Measurements from ENCODE around the gene NIPAL4. TPM values are rescaled to one million over a fixed set of nuclear protein-coding genes. Genes with fewer than 3 reads are reported as not detected.

NIPAL4 gene
- total RNA-seq, 1 experiment from 2014 or later, result not detected

DNA sequence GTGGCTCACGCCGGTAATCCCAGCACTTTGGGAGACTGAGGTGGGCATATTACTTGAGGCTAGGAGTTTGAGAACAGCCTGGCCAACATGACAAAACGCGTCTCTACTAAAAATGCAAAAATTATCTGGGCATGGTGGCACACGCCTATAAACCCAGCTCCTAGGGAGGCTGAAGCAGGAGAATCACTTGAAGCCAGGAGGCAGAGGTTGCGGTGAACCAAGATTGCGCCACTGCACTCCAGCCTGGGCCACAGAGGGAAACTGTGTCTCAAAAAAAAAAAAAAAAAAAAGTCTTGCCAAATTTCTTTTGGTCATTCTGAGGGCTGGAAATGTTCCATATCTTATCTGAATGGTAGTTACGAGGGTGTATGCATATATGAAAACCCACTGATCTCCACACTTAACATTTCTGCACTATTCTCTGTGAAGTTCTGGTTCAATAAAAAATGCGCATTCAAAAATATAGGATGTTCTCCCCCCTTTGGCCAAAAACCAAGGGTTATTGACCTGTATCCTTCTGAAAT lies 13.5 kb upstream of the NIPAL4 start:
- H3K4me3 Mint-ChIP-seq, result no peak overlapping the region
- Histone ChIP-seq H3K23me2 (ENCODE audit: insufficient read length, low read depth, low read length, poor library complexity, severe bottlenecking) (no peaks in the 10 kb centered on the region), H4K5ac (ENCODE audit: insufficient read length, low read depth, low read length) (no peak overlapping the region), H2BK20ac (ENCODE audit: low read depth, low read length, poor library complexity, severe bottlenecking) (no peak overlapping the region), H2BK12ac (ENCODE audit: insufficient read length, low read depth, low read length) (no peak overlapping the region), H4K91ac (ENCODE audit: insufficient read length, low read depth, low read length) (no peak overlapping the region), H4K8ac (replicated peaks; ENCODE audit: insufficient read length, low read depth, low read length) (no peak overlapping the region), H3K79me2 (ENCODE audit: insufficient read depth, low read length) (no peaks in the 10 kb centered on the region), H3K14ac (ENCODE audit: insufficient read depth, low read length) (no peak overlapping the region), H3K9me3 (ENCODE audit: control insufficient read depth, low read depth, low read length) (no peaks in the 10 kb centered on the region), H3T11ph (ENCODE audit: low read length) (no peak overlapping the region), H2AK5ac (ENCODE audit: insufficient read length, low read length) (no peak overlapping the region), H2AFZ (ENCODE audit: low read length) (no peak overlapping the region), H3K4ac (ENCODE audit: low read depth, low read length) (no peak overlapping the region), H3K4me1 (ENCODE audit: insufficient read depth, low read length) (no peaks in the 10 kb centered on the region), H3K56ac (ENCODE audit: insufficient read length, low read depth, low read length) (no peak overlapping the region), H3K79me1 (ENCODE audit: insufficient read depth, low read depth, low read length, poor library complexity, severe bottlenecking) (no peaks in the 10 kb centered on the region), H2BK15ac (ENCODE audit: low read depth, low read length) (no peak overlapping the region), H3K27ac (ENCODE audit: insufficient read length, low read depth, low read length) (no peak overlapping the region), H3K27me3 (ENCODE audit: insufficient read depth, low read length) (no peaks in the 10 kb centered on the region), H2BK120ac (ENCODE audit: low read depth, low read length, poor library complexity, severe bottlenecking) (no peak overlapping the region), H3K4me2 (ENCODE audit: insufficient read depth, insufficient read length, low read length) (no peak overlapping the region), H4K20me1 (ENCODE audit: control insufficient read depth, insufficient read depth, insufficient read length) (no peaks in the 10 kb centered on the region), H3K23ac (ENCODE audit: insufficient read length, low read depth, low read length) (no peak overlapping the region), H3K18ac (ENCODE audit: insufficient read length, low read depth, low read length) (no peak overlapping the region), H2BK5ac (ENCODE audit: insufficient read length, low read length) (no peak overlapping the region), H3K9ac (ENCODE audit: extremely low read depth, insufficient read length, low read length) (no peak overlapping the region)
- TF ChIP-seq, protein P1, sequence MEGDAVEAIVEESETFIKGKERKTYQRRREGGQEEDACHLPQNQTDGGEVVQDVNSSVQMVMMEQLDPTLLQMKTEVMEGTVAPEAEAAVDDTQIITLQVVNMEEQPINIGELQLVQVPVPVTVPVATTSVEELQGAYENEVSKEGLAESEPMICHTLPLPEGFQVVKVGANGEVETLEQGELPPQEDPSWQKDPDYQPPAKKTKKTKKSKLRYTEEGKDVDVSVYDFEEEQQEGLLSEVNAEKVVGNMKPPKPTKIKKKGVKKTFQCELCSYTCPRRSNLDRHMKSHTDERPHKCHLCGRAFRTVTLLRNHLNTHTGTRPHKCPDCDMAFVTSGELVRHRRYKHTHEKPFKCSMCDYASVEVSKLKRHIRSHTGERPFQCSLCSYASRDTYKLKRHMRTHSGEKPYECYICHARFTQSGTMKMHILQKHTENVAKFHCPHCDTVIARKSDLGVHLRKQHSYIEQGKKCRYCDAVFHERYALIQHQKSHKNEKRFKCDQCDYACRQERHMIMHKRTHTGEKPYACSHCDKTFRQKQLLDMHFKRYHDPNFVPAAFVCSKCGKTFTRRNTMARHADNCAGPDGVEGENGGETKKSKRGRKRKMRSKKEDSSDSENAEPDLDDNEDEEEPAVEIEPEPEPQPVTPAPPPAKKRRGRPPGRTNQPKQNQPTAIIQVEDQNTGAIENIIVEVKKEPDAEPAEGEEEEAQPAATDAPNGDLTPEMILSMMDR (conservative IDR thresholded peaks at IDR 0.05), result no peak
- no peaks in the 10 kb centered on the region for H3K36me3 Mint-ChIP-seq (ENCODE audit: insufficient read depth in 1 of 3, low read depth in 3 of 3)
- peaks cover 3 to 8% of the 10 kb centered on the region in 2 experiments; a peak in 3 of 4 replicates for H3K4me1 Mint-ChIP-seq
- H3K27ac Mint-ChIP-seq, result no peak overlapping the region
- peaks cover 5% of the 10 kb centered on the region; the same call in 1 of the 2 replicates for H3K27me3 Mint-ChIP-seq (ENCODE audit: low read depth)
- no peak for DNase-seq
- WGBS (ENCODE audit: extremely low coverage, insufficient read length, low lambda C conversion rate), result no CpG with 5 or more reads among the region's 9 CpGs
- H3K9me3 Mint-ChIP-seq, result no peaks in the 10 kb centered on the region
